GM21526 (cell line): Measurements from ENCODE around the gene EDEM3.

Experiments used
- ATAC-seq: cut with Tn5 transposase; IDR thresholded peaks from one replicate; pipeline ENCODE4 v1.9.1; 2021; ENCODE audit warnings: moderate library complexity; ENCODE audit not compliant: unreplicated experiment, low FRiP score

Gene EDEM3

GRCh38 chr1:184646178-184646701 is 108.4 kb downstream of the EDEM3 start:
- no peak for ATAC-seq

- no peak for ATAC-seq
These were observed 109.9 kb downstream of the EDEM3 start for GRCh38 chr1:184644771-184645170.

GRCh38 chr1:184643661-184644060 is 111.0 kb downstream of the EDEM3 start:
- no peak for ATAC-seq

- no peak for ATAC-seq
These were observed 112.8 kb downstream of the EDEM3 start for GRCh38 chr1:184641894-184642293.

GRCh38 chr1:184640505-184640904 is 114.2 kb downstream of the EDEM3 start:
- no peak for ATAC-seq
